GM10266 (cell line): ENCODE results near the gene BTBD6.

Experiments
- DNase-seq: peaks from one replicate; pipeline ENCODE4 v3.0.0; 2012; ENCODE audit errors: extremely low spot score
- TF ChIP-seq, protein P1 (sequence below): IDR thresholded peaks from 2 replicates; pipeline ENCODE4 v1.5.1; 2012; ENCODE audit warnings: mild to moderate bottlenecking, low read depth; ENCODE audit not compliant: control insufficient read depth, insufficient read depth; ENCODE audit errors: missing control alignments

Gene BTBD6

DNA sequence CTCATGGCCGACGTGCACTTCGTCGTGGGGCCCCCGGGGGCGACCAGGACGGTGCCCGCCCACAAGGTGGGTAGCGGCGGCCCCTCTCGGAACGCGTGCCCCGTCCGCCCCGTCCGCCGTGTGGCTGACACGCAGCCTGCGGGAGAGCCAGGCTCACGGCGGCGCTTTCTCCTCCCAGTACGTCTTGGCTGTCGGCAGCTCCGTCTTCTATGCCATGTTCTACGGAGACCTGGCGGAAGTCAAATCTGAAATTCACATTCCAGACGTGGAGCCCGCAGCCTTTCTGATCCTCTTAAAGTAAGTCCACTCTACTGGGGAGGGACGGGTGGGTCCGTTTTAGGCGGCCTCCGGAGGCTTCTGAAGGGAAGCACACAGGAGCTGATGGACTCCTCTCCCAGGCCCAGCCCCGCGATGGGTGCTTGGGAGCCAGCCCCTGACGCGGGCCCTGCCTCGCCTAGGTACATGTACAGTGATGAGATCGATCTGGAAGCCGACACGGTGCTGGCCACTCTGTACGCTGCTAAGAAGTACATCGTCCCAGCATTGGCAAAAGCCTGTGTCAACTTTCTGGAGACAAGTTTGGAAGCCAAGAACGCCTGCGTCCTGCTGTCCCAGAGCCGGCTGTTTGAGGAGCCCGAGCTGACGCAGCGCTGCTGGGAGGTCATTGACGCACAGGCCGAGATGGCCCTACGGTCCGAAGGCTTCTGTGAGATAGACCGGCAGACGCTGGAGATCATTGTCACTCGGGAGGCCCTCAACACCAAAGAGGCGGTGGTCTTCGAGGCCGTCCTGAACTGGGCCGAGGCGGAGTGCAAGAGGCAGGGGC, 1.1 kb downstream of the BTBD6 start:
- no peak for DNase-seq
- TF ChIP-seq, protein P1, sequence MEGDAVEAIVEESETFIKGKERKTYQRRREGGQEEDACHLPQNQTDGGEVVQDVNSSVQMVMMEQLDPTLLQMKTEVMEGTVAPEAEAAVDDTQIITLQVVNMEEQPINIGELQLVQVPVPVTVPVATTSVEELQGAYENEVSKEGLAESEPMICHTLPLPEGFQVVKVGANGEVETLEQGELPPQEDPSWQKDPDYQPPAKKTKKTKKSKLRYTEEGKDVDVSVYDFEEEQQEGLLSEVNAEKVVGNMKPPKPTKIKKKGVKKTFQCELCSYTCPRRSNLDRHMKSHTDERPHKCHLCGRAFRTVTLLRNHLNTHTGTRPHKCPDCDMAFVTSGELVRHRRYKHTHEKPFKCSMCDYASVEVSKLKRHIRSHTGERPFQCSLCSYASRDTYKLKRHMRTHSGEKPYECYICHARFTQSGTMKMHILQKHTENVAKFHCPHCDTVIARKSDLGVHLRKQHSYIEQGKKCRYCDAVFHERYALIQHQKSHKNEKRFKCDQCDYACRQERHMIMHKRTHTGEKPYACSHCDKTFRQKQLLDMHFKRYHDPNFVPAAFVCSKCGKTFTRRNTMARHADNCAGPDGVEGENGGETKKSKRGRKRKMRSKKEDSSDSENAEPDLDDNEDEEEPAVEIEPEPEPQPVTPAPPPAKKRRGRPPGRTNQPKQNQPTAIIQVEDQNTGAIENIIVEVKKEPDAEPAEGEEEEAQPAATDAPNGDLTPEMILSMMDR: no peak

DNA sequence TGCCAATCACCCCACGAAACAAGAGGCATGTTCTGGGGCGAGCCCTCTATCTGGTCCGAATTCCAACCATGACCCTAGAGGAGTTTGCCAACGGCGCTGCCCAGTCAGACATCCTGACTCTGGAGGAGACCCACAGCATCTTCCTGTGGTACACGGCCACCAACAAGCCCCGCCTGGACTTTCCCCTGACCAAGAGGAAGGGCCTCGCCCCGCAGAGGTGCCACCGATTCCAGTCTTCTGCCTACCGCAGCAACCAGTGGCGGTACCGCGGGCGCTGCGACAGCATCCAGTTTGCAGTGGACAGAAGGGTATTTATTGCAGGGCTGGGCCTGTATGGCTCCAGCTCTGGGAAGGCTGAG, 1.7 kb downstream of the BTBD6 start:
- TF ChIP-seq, protein P1: no peak
- DNase-seq: no peak

DNA sequence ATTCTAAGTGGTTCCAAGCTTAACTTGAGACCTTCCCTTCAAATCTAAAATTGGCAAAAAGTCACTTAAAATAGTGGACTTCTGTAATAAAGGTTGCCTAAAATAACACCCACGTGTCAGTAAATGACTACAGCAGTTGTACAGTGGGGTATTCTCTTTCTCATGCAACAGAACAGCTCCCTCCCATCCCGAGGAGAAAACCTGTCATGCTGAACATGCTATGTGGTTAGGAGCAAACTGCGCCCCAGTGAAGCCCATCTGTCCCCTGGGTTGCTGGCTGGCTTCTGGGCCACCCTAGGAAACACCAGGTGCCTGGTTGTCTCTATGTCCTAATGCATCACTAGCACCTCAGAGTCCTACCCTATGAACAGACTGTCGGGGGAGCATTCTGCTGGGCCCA, 2.7 kb downstream of the BTBD6 start:
- TF ChIP-seq, protein P1: no peak
- DNase-seq: no peak

DNA sequence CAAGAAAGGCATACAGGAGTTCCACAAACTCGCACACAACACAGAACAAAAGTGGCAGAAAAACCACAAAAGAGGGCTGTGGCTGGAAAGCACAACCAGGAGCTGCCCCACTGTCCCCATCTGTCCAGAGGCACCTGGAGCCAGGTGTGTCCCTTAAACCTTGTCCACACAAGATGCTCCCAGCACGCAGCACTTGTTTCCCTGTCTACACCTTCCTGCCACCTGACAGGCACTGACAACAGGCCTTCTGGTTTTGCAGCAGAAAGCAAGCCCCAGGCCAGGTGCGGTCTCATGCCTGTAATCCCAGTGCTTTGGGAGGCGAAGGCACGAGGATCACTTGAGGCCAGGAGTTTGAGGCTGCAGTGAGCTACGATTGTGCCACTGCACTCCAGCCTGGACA, 3.6 kb downstream of the BTBD6 start:
- TF ChIP-seq, protein P1: no peak
- DNase-seq: no peak

DNA sequence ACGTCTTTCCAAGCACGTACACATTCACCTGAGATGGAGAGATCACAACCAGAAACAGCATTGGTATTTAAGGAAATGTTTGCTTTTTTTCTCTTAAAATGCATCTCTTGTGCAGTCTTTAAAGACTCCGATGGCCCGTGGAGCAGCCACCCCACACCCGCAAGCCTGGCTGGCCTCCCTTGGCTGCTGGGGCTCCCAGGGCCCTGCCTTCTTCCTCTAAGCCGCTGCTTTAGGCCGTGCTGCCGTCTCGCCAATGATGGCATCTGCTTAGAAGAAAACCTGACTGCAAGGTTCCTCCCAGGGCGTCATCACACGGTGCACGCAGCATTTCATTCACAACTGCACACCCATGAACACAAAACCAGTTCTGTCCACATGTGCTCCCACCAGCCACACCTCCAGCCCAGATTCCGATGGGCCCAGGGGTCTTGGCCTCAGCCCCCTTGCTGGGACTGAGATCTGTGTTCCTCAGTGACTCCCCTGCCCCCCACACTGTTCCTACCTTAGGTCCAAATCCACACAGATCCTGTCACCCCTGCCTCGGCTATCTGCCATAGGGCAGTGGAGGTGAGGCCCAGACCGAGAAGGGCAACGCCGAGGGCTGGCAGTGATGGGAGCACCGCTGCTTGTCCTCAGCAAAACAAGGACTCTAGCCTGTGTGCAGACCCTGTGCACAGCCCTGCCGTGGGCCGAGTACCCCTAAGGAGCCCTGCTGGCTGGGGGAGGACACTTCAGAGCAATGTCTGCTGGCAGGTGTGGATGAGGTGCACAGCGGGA, 4.4 kb downstream of the BTBD6 start:
- DNase-seq: no peak
- TF ChIP-seq, protein P1: no peak

DNA sequence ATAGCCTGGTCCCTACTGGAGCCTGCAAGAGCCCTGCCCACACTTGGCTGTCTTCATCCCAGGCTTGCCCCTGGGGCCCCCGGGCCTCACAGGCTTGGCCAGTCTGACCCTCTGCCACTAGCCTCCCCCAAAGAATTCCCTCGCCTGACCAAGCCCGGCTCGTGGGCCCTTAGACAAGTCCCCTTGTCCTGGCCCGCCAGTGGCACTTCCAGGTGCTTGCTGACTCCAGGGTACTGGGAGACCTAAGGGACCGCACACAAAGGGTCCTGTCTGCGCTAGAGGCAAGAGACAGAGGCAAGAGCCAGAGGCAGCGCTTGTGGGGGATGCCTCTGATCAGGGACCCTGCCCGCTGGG, 5.0 kb downstream of the BTBD6 start:
- TF ChIP-seq, protein P1: no peak
- DNase-seq: no peak

DNA sequence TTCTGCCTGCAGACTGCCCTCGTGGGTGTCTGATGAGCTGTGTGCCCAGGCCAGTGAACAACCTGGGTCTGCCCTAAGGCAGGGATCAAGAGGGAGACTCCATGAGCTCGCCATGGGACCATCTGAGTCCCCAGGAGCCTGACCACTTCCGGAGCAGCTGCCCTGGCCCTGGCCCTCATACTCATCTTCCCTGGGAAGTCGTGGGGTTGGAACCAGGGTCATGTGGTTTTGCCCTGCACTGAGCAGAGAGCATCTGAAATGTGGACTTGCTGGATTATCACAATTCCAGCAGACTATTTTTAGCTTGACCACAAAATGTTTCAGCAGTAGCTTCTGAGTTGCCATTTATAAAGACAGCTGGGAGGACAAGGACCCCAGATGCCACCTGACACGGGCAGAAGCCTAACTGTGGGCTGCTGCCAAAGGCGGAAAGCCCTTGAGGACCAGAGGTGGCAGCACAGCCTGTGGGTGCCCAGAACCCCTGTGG, 6.7 kb downstream of the BTBD6 start:
- DNase-seq: no peak
- TF ChIP-seq, protein P1: no peak
